WTC11 (cell line): ENCODE results near the gene SNX21. TPM values are rescaled to one million over a fixed set of nuclear protein-coding genes. Genes with fewer than 3 reads are reported as not detected.

Experiments
- ATAC-seq: fragments of 200-7000 bp; cut with Tn5 transposase; 2 replicates; pipeline ENCODE4 v1.10.0; 2021; ENCODE audit warnings: mild to moderate bottlenecking, moderate library complexity
- CTCF ChIA-PET: fragments of 300-600 bp; sonication (Branson Sonifier 250); formaldehyde crosslinking; loops from one replicate; lab custom pipeline; 2021; ENCODE audit warnings: antibody characterized with exemption; lab: Charles Lee
- POLR2A ChIA-PET: fragments of 350-600 bp; sonication (Branson Sonifier 250); formaldehyde crosslinking; loops from one replicate; lab custom pipeline; 2021; ENCODE audit warnings: antibody characterized with exemption; lab: Charles Lee
- DNase-seq: peaks from one replicate; pipeline ENCODE4 v3.0.0; 2021; ENCODE audit warnings: low spot score
- H3K27ac Mint-ChIP-seq: 2 replicates; pipeline ENCODE4 v1.8.0; 2021; ENCODE audit warnings: mixed read lengths
- H3K27me3 Mint-ChIP-seq: 2 replicates; pipeline ENCODE4 v1.8.0; 2021; ENCODE audit warnings: low read depth, mild to moderate bottlenecking, moderate library complexity, mixed read lengths
- H3K36me3 Mint-ChIP-seq: 2 replicates; pipeline ENCODE4 v1.8.0; 2021; ENCODE audit warnings: mixed read lengths
- H3K4me1 Mint-ChIP-seq: 2 replicates; pipeline ENCODE4 v1.8.0; 2022; ENCODE audit warnings: mixed read lengths
- H3K4me3 Mint-ChIP-seq: 2 replicates; pipeline ENCODE4 v1.8.0; 2021; ENCODE audit warnings: mild to moderate bottlenecking, moderate library complexity, mixed read lengths
- H3K9me3 Mint-ChIP-seq: 2 replicates; pipeline ENCODE4 v1.8.0; 2021; ENCODE audit warnings: mixed read lengths
- ATF1 ChIP-seq: sonication (generic); formaldehyde crosslinking; IDR thresholded peaks from 2 replicates; pipeline ENCODE4 v1.8.1; 2023; ENCODE audit warnings: mild to moderate bottlenecking, moderate library complexity, missing genetic modification reagents
- FOXK1 ChIP-seq: sonication (generic); formaldehyde crosslinking; IDR thresholded peaks from 2 replicates; pipeline ENCODE4 v1.8.0; 2022; ENCODE audit warnings: mild to moderate bottlenecking, moderate library complexity, missing genetic modification reagents
- HMGXB4 ChIP-seq: sonication (generic); formaldehyde crosslinking; IDR thresholded peaks from 2 replicates; pipeline ENCODE4 v1.8.1; 2023; ENCODE audit warnings: mild to moderate bottlenecking, moderate library complexity, missing genetic modification reagents
- JUN ChIP-seq: sonication (generic); formaldehyde crosslinking; IDR thresholded peaks from 2 replicates; pipeline ENCODE4 v1.8.0; 2023; ENCODE audit warnings: mild to moderate bottlenecking, missing genetic modification reagents
- PRDM15 ChIP-seq: sonication (generic); formaldehyde crosslinking; IDR thresholded peaks from 2 replicates; pipeline ENCODE4 v1.8.0; 2022; ENCODE audit warnings: missing genetic modification reagents
- STAT6 ChIP-seq: sonication (generic); formaldehyde crosslinking; conservative IDR thresholded peaks from 2 replicates; pipeline ENCODE4 v1.8.1; 2023; ENCODE audit warnings: mild to moderate bottlenecking, low read depth, missing genetic modification reagents, moderate library complexity
- TCF7 ChIP-seq: sonication (generic); formaldehyde crosslinking; IDR thresholded peaks from 2 replicates; pipeline ENCODE4 v1.8.0; 2022; ENCODE audit warnings: mild to moderate bottlenecking, low read depth, missing genetic modification reagents, moderate library complexity
- TP53 ChIP-seq: sonication (generic); formaldehyde crosslinking; IDR thresholded peaks from 2 replicates; pipeline ENCODE4 v1.8.1; 2023; ENCODE audit warnings: mild to moderate bottlenecking, missing genetic modification reagents
- ZNF121 ChIP-seq: sonication (generic); formaldehyde crosslinking; IDR thresholded peaks from 2 replicates; pipeline ENCODE4 v1.8.0; 2023; ENCODE audit warnings: missing genetic modification reagents
- ZNF219 ChIP-seq: sonication (generic); formaldehyde crosslinking; IDR thresholded peaks from 2 replicates; pipeline ENCODE4 v1.8.0; 2023; ENCODE audit warnings: missing genetic modification reagents, mild to moderate bottlenecking, borderline replicate concordance
- ZNF396 ChIP-seq: fragments of 250-450 bp; sonication (Bioruptor Pico); IDR thresholded peaks from 2 replicates; pipeline ENCODE4 v1.8.0; 2021; ENCODE audit warnings: mild to moderate bottlenecking, moderate library complexity, borderline replicate concordance
- ZNF416 ChIP-seq: fragments of 250-450 bp; sonication (Bioruptor Pico); IDR thresholded peaks from 2 replicates; pipeline ENCODE4 v1.9.0; 2021; ENCODE audit warnings: mild to moderate bottlenecking, inconsistent platforms
- ZNF532 ChIP-seq: fragments of 250-450 bp; sonication (Bioruptor Pico); IDR thresholded peaks from 2 replicates; pipeline ENCODE4 v1.9.0; 2021; ENCODE audit warnings: mild to moderate bottlenecking, borderline replicate concordance
- total RNA-seq: library from RNA; stranded (reverse); gene quantifications from 3 replicates; pipeline ENCODE4 v1.2.3, GENCODE V29; 2021
- TF ChIP-seq, protein P1 (sequence below): sonication (generic); formaldehyde crosslinking; IDR thresholded peaks from 2 replicates; pipeline ENCODE4 v1.8.1; 2023; ENCODE audit warnings: mild to moderate bottlenecking, missing genetic modification reagents, moderate library complexity

SNX21 gene
- total RNA-seq, 1 experiment from 2014 or later, result 17.9 TPM

DNA sequence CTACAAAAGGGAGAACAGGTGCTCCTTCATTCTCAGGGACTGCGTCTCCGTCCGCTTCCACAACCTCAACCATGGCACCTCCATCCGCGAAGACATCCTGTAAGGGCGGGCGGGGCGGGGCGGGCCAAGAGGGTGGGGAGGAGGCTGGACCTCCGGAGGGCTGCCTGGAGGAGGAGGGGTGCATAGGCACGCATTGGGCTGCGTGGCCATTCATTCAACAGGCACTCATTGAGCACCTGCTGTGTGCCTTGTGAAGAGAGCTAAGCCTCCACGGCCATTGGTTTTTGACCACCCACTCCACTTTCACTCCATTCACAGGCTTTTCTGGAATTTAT is 24.2 kb downstream of the SNX21 start:
- POLR2A ChIA-PET, result interaction anchor here (1.0 kb wide), 1 partner anchor 24 kb away, joined by 4 read pairs; no protein-coding TSS in a partner anchor
- no peak for TF ChIP-seq ATF1 (CRISPR knock-in tag)
- TF ChIP-seq TP53 (CRISPR knock-in tag), result no peak
- TF ChIP-seq, protein P1, sequence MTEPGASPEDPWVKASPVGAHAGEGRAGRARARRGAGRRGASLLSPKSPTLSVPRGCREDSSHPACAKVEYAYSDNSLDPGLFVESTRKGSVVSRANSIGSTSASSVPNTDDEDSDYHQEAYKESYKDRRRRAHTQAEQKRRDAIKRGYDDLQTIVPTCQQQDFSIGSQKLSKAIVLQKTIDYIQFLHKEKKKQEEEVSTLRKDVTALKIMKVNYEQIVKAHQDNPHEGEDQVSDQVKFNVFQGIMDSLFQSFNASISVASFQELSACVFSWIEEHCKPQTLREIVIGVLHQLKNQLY (CRISPR knock-in tag), result no peak
- TF ChIP-seq JUN (CRISPR knock-in tag), result no peak
- no peak for TF ChIP-seq HMGXB4 (CRISPR knock-in tag)
- no peak for TF ChIP-seq PRDM15 (CRISPR knock-in tag)
- no peak for TF ChIP-seq TCF7 (CRISPR knock-in tag)
- no peak for TF ChIP-seq ZNF219 (CRISPR knock-in tag)
- TF ChIP-seq ZNF532 (CRISPR knock-in tag), result no peak
- TF ChIP-seq FOXK1 (CRISPR knock-in tag), result no peak
- TF ChIP-seq STAT6 (CRISPR knock-in tag), result no peak
- no peak for TF ChIP-seq ZNF396 (CRISPR knock-in tag)
- no peak for TF ChIP-seq ZNF121 (CRISPR knock-in tag)
- no peak for TF ChIP-seq ZNF416 (CRISPR knock-in tag)
- H3K4me1 Mint-ChIP-seq, result peaks cover 56% of the 10 kb centered on the region
- H3K27ac Mint-ChIP-seq, result peak overlapping the region; percentile 95
- no peaks in the 10 kb centered on the region for H3K27me3 Mint-ChIP-seq
- 0 out of 2 replicates have a peak, but pooled peaks cover 4% of the 10 kb centered on the region for H3K36me3 Mint-ChIP-seq
- DNase-seq (peak; percentile 55), ATAC-seq (peak; percentile 38)
- CTCF ChIA-PET, result interaction anchor here (0.6 to 2.5 kb wide), 7 partner anchors 13 to 154 kb away, joined by 3 to 12 read pairs (median 4); partner anchors contain the start of gene PCIF1
- no peaks in the 10 kb centered on the region for H3K9me3 Mint-ChIP-seq
- H3K4me3 Mint-ChIP-seq, result peak overlapping the region; percentile 92
